HG03103 (cell line): ENCODE results near the gene EIF3A.
A peak's percentile ranks its signal among the peaks of the same experiment; 100 is the strongest.
"Not testable (repeated sequence)": the region's sequence is repeated elsewhere in the genome, so short reads cannot be mapped to it uniquely, and the experiment has no call there.

Experiments used
- ATAC-seq: cut with Tn5 transposase; IDR thresholded peaks from one replicate; pipeline ENCODE4 v1.9.1; 2021; ENCODE audit warnings: low read depth; ENCODE audit not compliant: unreplicated experiment

EIF3A gene

GRCh38 chr10:119059557-119059956 is 21.1 kb downstream of the EIF3A start:
- no peak for ATAC-seq

GRCh38 chr10:119058010-119058409 is 22.6 kb downstream of the EIF3A start:
- ATAC-seq = no peak

DNA sequence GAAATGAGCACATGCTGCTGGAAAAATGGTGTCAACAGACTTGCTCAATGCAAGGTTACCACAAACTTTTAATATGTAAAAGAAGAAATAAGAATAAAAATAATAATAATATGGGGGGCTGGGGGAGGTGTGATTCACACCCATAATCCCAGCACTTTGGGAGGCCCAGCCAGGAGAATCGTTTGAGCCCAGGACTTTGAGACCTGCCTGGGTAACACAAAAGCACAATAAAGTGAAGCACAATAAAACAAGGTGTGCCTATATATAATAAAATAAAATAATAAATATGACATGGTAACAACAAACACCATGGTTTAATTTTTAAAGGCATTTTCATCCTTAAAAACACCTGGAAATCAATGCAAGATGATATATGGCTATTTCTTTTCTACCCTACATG is 25.1 kb downstream of the EIF3A start:
- no peak for ATAC-seq

- no peak for ATAC-seq
Observed at GRCh38 chr10:119051775-119052174, 28.8 kb downstream of the EIF3A start.

DNA sequence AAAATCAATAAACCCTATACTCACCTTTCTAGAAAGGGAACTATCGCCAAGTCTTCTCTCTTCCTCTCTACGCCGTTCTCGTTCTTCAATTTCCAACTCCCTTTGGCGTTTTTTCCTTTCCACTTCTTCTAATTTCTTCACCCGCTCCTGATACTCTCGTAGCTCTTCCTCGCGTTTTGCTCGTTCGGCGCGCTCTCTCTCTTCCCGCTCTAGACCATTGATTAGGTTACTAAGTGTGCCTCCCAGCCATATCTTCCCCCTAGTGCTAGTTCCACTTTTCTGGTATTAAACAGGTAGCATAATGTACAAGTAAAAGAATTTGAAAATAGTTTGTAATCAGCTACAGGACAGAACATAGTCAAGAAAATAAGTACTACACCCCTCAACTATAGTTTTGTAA is 30.8 kb downstream of the EIF3A start:
- ATAC-seq = no peak

DNA sequence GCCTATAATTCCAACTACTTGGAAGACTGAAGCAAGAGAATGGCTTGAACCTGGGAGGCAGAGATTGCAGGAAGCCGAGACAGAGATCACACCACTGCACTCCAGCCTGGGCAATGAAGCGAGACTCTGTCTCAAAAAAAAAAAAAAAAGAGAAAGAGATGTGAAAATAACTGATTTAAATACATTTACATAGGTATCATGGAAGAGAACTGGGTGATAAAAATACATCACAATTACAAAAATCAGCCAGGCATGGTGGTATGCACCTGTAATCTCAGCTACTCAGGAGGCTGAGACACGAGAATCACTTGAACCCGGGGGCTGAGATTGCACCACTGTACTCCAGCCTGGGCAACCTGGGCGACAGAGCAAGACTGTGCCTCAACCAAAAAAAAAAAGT is 31.3 kb downstream of the EIF3A start:
- no peak for ATAC-seq

DNA sequence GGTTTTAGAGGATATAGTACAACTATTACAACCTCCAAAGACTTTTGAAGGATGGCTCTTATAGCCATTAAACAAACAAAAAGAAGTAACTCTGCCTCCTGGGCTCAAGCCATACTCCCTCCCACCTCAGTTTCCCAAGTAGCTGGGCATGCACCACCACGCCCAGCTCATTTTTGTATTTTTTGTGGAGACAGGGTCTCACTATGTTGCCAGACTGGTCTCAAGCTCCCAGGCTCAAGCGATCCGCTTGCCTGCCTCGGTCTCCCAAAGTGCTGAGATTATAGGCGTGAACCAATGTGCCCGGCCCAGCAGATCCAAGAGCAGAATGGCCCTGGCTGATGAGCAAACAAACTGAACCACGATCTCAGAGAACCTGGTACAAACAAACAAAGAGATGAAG is 35.1 kb downstream of the EIF3A start:
- no peak for ATAC-seq

GRCh38 chr10:119042169-119042568 is 38.4 kb downstream of the EIF3A start:
- no peak for ATAC-seq

DNA sequence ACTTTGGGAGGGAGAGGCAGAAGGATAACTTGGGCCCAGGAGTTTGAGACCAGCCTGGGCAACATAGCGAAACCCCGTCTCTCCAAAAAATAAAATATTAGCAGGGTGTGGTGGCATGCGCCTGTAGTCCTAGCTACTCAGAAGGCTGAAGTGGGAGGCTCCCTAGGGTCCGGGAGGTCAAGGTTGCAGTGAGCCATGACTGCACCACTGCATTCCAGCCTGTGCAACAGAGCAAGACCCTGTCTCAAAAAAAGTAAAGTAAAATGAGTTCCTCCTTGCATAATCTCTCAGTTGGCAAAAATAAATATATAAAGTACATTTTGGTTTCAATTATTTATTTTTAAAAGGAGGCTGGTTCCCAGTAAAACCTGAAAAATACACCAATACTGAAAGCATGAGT is 39.3 kb downstream of the EIF3A start:
- ATAC-seq = no peak

DNA sequence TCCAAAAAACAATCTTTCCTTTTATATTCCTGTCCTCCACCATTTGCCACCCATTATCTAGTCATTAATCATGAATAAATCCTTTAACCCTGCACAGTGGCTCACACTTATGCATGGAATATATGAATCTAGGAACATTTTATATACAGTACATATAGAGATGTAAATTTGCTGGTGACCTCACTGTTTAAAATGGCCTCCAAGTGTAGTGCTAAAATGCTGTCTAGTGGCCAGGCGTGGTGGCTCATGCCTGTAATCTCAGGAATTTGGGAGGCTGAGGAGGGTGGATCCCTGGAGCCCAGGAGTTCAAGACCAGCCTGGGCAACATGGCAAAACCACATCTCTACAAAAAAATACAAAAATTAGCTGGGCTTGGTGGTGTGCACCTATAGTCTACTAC is 41.5 kb downstream of the EIF3A start:
- no peak for ATAC-seq

GRCh38 chr10:119031496-119032059 is 49.0 kb downstream of the EIF3A start:
- ATAC-seq = no peak

DNA sequence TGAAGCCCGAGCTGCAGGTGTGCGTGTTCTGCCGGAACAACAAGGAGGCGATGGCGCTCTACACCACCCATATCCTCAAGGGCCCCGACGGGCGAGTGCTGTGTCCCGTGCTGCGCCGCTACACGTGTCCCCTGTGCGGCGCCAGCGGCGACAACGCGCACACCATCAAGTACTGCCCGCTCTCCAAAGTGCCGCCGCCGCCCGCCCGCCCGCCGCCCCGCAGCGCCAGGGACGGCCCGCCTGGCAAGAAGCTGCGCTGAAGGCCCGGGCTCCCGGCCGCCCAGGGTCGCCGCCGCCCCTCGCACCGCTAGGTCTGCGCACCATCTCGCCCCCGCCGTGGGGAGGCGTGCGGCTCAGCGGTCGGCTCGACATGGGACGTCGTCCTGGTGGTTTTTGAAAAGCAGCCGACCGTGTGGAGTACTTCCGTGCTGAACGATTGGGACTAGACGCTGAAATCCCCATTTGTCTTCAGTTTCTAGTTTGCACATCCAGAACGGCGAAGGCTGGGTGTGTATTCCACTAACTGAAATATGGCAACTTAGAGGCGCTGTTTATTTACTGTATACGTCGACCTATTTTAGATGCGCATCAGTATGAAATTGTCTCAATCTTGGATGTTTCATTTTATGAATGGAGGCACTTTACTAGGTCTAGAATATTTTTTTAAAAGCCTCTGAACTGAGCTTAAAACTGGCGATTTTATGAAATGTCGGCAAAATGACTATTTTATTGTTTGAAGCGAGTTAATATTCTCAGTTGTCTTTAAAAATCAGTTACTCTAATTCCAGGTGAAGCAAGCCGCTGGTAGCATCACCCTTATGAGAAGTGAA is 50.0 kb downstream of the EIF3A start:
- peak; percentile 48 for ATAC-seq

DNA sequence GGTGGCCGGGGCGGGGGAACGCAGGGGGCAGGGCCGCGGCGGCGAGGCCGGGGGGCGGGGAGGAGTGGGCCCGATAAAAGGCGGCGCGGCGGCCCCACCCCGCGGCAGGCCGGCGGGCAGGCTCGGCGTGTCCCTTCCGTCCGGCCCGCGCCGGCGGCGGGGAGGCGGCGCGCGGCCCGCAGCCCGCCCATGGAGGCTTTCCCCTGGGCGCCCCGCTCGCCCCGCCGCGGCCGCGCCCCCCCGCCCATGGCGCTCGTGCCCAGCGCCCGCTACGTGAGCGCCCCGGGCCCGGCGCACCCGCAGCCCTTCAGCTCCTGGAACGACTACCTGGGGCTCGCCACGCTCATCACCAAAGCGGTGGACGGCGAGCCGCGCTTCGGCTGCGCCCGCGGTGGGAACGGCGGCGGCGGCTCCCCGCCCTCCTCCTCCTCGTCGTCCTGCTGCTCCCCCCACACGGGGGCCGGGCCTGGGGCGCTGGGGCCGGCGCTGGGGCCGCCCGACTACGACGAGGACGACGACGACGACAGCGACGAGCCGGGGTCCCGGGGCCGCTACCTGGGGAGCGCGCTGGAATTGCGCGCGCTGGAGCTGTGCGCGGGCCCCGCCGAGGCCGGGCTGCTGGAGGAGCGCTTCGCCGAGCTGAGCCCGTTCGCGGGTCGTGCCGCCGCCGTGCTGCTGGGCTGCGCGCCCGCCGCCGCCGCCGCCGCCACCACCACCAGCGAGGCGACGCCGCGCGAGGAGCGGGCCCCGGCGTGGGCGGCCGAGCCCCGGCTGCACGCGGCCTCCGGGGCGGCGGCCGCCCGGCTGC is 50.8 kb downstream of the EIF3A start, which contains the start of gene NANOS1:
TSS of gene NANOS1 (plus strand) at position 102 of the 808 bp plus-strand sequence. CDS start at position 190, 88 bp downstream.
- peak; percentile 15 for ATAC-seq

DNA sequence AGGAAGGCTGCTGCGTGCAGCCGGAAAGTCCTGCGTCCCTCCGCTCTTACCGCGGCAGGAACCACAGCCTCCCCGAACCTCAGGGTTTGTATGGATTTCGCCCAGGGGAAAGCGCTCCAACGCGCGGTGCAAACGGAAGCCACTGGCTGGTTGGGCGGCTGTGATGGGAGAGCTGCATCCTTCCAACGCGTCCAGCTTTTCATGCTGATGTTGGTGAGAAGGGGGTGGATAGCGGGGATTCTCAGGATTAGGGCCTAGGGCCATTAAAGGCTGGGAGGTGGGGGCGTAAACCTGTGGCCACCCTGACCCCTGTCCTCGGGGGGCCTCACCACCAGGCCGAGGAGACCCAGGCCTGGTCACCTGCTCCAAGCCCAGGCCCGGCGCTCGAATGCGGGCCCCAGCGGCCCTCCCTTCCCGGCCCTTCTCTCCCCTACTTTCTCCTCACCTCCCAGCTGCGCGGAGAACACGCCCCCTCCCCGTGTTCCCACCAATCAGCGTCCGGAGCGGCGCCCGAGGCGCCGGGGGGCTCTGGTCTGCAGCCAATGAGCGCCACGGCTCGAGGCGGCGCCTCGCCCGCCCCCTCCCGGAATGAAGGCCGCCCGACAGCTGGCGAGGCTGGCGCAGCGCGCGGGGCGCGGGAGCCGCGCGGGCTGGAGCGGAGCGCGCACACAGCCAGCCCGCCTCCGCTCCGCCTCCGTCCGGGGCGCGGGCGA is 51.6 kb downstream of the EIF3A start:
- ATAC-seq = peak; percentile 51

- ATAC-seq = not testable (repeated sequence)
Observed at GRCh38 chr10:119028445-119028899, 52.1 kb downstream of the EIF3A start.

GRCh38 chr10:119026301-119027110 is 54.1 kb downstream of the EIF3A start:
- no peak for ATAC-seq

GRCh38 chr10:119025776-119026175 is 54.8 kb downstream of the EIF3A start:
- ATAC-seq = no peak

DNA sequence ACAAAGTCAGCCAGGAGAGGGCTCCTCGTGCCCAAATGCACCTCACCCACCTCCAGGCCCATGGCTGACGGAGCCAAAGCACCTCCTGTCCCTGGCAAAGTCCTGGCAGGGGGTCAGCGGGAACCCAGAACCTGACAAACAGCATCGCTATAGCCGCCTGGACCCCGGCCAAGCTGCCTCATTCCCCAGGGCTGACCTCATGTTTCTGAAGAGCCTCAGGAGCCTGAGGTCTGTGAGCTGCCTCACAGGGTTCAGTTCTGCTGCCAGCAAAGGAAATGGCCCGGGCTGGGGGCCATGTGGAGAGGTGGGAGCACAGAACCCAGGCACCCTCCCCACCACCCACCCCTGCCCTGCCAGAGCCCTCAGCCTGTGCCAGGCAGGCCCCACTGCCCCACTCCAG is 55.3 kb downstream of the EIF3A start:
- ATAC-seq = no peak

DNA sequence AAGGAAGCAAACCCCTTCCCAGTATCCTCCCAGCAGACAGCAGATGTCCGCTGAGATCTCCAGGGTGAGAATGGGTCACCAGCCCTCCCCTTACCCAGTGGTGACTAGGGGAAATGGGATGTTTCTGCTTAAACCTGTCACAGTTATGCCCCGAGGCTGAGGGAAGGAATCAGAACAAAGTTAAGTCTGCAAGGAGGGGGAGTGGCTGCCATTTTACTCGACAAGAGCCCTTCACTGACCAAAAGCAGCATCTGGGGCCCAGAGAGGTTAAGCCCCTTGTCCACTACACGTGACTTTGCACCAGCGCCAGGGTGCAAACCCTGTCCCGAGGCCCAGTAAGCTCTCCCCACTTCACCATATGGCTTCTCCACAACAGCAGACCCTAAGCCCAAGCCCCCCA is 55.7 kb downstream of the EIF3A start:
- ATAC-seq = no peak

DNA sequence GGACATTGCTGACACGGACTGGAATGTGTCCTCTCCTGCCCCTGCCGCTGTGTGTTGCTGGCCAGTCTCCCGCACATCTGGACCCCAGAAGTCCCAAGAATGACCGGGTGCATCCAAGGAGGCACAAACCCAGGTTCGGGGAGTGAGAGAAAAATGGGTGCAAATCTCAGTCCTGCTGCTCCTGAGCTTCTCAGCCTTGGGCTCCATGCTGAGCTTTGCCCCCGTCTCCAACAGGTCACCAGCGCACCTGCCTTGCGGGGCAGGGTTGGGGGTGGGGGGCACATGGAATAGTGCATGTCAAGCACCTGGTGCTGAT is 57.1 kb downstream of the EIF3A start:
- no peak for ATAC-seq
